ENCODE measurements around the gene TADA3. TPM values are rescaled to one million over a fixed set of nuclear protein-coding genes. Genes with fewer than 3 reads are reported as not detected.

Gene TADA3
- total and polyA plus RNA-seq, 12 donors = 38.5 to 59.6 (median 43.5) TPM

DNA sequence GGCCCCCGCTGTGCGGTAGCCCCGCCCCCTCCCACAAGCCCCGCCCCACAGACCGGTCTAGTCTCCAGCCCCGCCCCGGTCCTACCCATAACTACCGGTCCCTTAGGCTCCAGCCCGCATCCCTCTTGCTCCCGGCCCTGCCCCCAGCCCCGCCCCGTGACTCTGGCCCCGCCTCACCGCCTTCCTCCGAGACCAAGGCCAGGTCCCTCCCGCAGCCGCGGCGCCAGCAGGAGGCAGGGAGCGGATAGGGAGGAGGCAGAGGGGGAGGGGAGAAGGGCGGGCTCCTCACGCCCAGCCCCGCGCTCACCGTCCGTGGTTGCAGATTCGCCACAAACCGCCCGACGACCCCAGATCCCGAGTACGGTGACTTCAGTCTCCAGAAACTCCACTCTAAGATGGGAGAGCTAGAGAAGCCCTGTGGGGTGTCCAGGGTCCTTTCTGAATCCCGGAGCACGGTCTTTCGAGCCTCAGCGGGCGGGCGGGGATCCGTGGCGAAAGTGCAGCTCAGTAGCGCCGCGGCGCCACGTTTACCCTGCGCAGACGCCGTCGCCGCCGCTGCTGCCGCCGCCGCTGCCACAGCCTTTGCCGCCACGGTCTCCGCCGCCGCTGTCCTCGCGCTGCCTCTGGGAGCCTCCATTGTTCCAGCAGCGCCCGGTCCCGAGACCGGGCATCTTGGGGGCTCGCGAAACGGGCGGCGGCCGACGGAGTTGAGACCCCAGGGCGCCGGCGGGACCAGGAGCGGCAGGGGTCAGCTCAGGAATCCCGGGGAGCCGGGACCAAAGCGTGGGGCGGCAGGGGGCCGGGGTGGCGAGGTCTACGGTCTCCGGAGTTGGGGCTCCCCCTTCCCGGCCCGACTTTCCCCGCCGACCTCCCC lies 60.8 kb downstream of the TADA3 start, which contains the start of gene BRPF1:
TSS of gene BRPF1 (plus strand) at position 530 of the 874 bp plus-strand sequence. CDS start 2,406 bp downstream, outside the sequence.
- Histone ChIP-seq H3K27ac (peak within 1 kb of the TSS; percentile 93 to 100 (median 99)), H3K36me3 (peaks cover 0 to 28% (median 16%) of the 10 kb centered on the region in 9 donors), H3K27me3 (no peaks in the 10 kb centered on the region), H3K9me3 (no peaks in the 10 kb centered on the region), H3K4me1 (peaks cover 0 to 50% (median 22%) of the 10 kb centered on the region in 9 donors), H3K4me3 (peak within 1 kb of the TSS; percentile 91 to 100 (median 98))
- TF ChIP-seq, protein P1, sequence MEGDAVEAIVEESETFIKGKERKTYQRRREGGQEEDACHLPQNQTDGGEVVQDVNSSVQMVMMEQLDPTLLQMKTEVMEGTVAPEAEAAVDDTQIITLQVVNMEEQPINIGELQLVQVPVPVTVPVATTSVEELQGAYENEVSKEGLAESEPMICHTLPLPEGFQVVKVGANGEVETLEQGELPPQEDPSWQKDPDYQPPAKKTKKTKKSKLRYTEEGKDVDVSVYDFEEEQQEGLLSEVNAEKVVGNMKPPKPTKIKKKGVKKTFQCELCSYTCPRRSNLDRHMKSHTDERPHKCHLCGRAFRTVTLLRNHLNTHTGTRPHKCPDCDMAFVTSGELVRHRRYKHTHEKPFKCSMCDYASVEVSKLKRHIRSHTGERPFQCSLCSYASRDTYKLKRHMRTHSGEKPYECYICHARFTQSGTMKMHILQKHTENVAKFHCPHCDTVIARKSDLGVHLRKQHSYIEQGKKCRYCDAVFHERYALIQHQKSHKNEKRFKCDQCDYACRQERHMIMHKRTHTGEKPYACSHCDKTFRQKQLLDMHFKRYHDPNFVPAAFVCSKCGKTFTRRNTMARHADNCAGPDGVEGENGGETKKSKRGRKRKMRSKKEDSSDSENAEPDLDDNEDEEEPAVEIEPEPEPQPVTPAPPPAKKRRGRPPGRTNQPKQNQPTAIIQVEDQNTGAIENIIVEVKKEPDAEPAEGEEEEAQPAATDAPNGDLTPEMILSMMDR (IDR thresholded peaks at IDR 0.05) = peak in 3 of 9 donors; percentile 6 to 31 (median 24)
- peak; percentile 97 to 99 (median 99) for ATAC-seq
- 1% methylated on average over 88 of the region's 88 CpGs for WGBS, 2 donors
- intact Hi-C loops (cut with DNase I) = loop anchor here in 3 of 10 donors (1.0 to 5.0 kb wide), 6 partner anchors 17 to 229 kb away; partner anchors contain the start of genes ARPC4 (in 2 of the 3), OGG1 (in 2 of the 3), TADA3 (in 2 of the 3) and MTMR14 (in 1 of the 3)
- DNase-seq = peak; percentile 99 to 100

DNA sequence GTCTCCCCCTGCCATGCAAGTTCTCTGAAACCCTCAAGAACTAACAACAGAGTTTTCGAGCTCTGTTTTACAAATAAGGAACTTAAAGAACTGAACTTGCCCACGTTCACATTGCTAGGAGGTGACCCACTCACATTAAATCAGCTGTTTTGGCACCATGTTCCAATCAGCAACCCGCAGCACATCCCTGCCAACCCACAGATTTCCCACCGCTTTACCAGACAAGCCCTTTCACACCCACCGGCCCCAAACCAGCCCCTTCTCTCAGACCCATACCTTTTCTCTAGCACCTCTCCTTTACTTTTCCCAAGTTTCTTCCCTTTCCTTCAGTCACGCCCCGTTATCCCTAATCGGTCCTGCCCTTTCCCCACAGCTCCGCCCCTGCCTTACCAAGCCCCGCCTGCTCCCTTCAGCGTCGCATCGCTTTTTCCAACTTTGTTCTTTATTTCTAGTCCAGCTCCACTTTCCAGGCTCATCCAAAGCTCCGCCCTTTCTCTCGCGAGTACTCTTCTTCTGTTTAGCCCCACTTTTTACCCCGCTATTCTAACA lies 61.5 kb downstream of the TADA3 start:
- Histone ChIP-seq H3K27me3 (no peaks in the 10 kb centered on the region), H3K4me3 (peak overlapping the region in 9 of 10 donors; percentile 45 to 100 (median 99)), H3K27ac (peak overlapping the region in 9 of 10 donors; percentile 93 to 100 (median 99)), H3K4me1 (peaks cover 0 to 48% (median 22%) of the 10 kb centered on the region in 9 donors), H3K36me3 (peaks cover 0 to 21% (median 16%) of the 10 kb centered on the region in 9 donors), H3K9me3 (no peaks in the 10 kb centered on the region)
- TF ChIP-seq, protein P1 (IDR thresholded peaks at IDR 0.05) = no peak
- no peak for DNase-seq
- intact Hi-C loops (cut with DNase I) = loop anchor here in 3 of 10 donors (1.0 to 5.0 kb wide), 6 partner anchors 18 to 228 kb away; partner anchors contain the start of genes ARPC4 (in 2 of the 3), OGG1 (in 2 of the 3), TADA3 (in 2 of the 3) and MTMR14 (in 1 of the 3)
- peak; percentile 62 to 83 (median 78) for ATAC-seq
- WGBS, 2 donors = 2 to 3% methylated on average over 16 to 17 of the region's 17 CpGs

Other genes with a start within 250 kb of the TADA3 start
- gene LHFPL4, start 238.7 kb downstream of the TADA3 start, total RNA-seq = not detected
- gene LHFPL4, start 238.7 kb downstream of the TADA3 start, polyA plus RNA-seq = not detected
- 10 to 100 TPM; 28.9 to 49.6 (median 38.6) TPM for gene MTMR14, start 143.0 kb downstream of the TADA3 start, total RNA-seq
- 10 to 100 TPM; 24.2 to 48.4 TPM for gene MTMR14, start 143.0 kb downstream of the TADA3 start, polyA plus RNA-seq
- under 1 TPM in 1 of 10 donors, not detected in 9; 0.46 TPM for gene CPNE9, start 88.6 kb downstream of the TADA3 start, total RNA-seq
- not detected for gene CPNE9, start 88.6 kb downstream of the TADA3 start, polyA plus RNA-seq
- gene BRPF1, start 60.7 kb downstream of the TADA3 start, total RNA-seq = 10 to 100 TPM in 4 of 10 donors, 1 to 10 TPM in 6; 7.3 to 15.1 (median 9.1) TPM
- 1 to 10 TPM; 7.3 to 8.5 TPM for gene BRPF1, start 60.7 kb downstream of the TADA3 start, polyA plus RNA-seq
- gene OGG1, start 42.5 kb downstream of the TADA3 start, total RNA-seq = 10 to 100 TPM in 3 of 10 donors, 1 to 10 TPM in 7; 5.2 to 10.8 (median 8.0) TPM
- 10 to 100 TPM; 11.3 to 15.1 TPM for gene OGG1, start 42.5 kb downstream of the TADA3 start, polyA plus RNA-seq
- 10 to 100 TPM in 4 of 10 donors, 1 to 10 TPM in 6; 6.2 to 19.5 (median 8.3) TPM for gene CAMK1, start 22.5 kb downstream of the TADA3 start, total RNA-seq
- gene CAMK1, start 22.5 kb downstream of the TADA3 start, polyA plus RNA-seq = 10 to 100 TPM; 18.3 to 27.1 TPM
- 100 to 1,000 TPM in 1 of 10 donors, 10 to 100 TPM in 9; 40.6 to 111 (median 55.0) TPM for gene ARPC4, start 609 bp upstream of the TADA3 start, total RNA-seq
- gene ARPC4, start 609 bp upstream of the TADA3 start, polyA plus RNA-seq = 100 to 1,000 TPM in 1 of 2 donors, 10 to 100 TPM in 1; 27.9 to 104 TPM
- gene TTLL3, start 17.8 kb upstream of the TADA3 start, total RNA-seq = 10 to 100 TPM in 7 of 10 donors, 1 to 10 TPM in 3; 8.7 to 20.5 (median 13.7) TPM
- gene TTLL3, start 17.8 kb upstream of the TADA3 start, polyA plus RNA-seq = 10 to 100 TPM in 1 of 2 donors, 1 to 10 TPM in 1; 6.7 to 35.0 TPM
- gene RPUSD3, start 51.5 kb upstream of the TADA3 start, total RNA-seq = 10 to 100 TPM; 26.4 to 42.3 (median 29.4) TPM
- 10 to 100 TPM; 43.4 to 45.7 TPM for gene RPUSD3, start 51.5 kb upstream of the TADA3 start, polyA plus RNA-seq
- gene CIDEC, start 87.8 kb upstream of the TADA3 start, total RNA-seq = 10 to 100 TPM in 2 of 10 donors, 1 to 10 TPM in 5, under 1 TPM in 2, not detected in 1; 0.27 to 18.3 (median 4.4) TPM
- 10 to 100 TPM in 1 of 2 donors, 1 to 10 TPM in 1; 8.0 to 25.3 TPM for gene CIDEC, start 87.8 kb upstream of the TADA3 start, polyA plus RNA-seq
- gene JAGN1, start 98.1 kb upstream of the TADA3 start, total RNA-seq = 10 to 100 TPM; 13.8 to 25.0 (median 18.0) TPM
- gene JAGN1, start 98.1 kb upstream of the TADA3 start, polyA plus RNA-seq = 10 to 100 TPM; 23.2 to 69.3 TPM
- gene IL17RE, start 110.4 kb upstream of the TADA3 start, total RNA-seq = 1 to 10 TPM in 4 of 10 donors, under 1 TPM in 6; 0.16 to 2.3 (median 0.92) TPM
- 1 to 10 TPM; 1.3 to 1.6 TPM for gene IL17RE, start 110.4 kb upstream of the TADA3 start, polyA plus RNA-seq
- 10 to 100 TPM; 18.6 to 36.2 (median 27.9) TPM for gene IL17RC, start 124.6 kb upstream of the TADA3 start, total RNA-seq
- 10 to 100 TPM; 40.7 to 62.3 TPM for gene IL17RC, start 124.6 kb upstream of the TADA3 start, polyA plus RNA-seq
- gene CRELD1, start 141.4 kb upstream of the TADA3 start, total RNA-seq = 10 to 100 TPM; 49.5 to 76.5 (median 65.4) TPM
- 10 to 100 TPM; 58.0 to 92.1 TPM for gene CRELD1, start 141.4 kb upstream of the TADA3 start, polyA plus RNA-seq
- gene PRRT3, start 159.9 kb upstream of the TADA3 start, total RNA-seq = 1 to 10 TPM in 6 of 10 donors, under 1 TPM in 4; 0.45 to 2.0 (median 1.4) TPM
- gene PRRT3, start 159.9 kb upstream of the TADA3 start, polyA plus RNA-seq = under 1 TPM; 0.54 to 0.95 TPM
- 100 to 1,000 TPM in 3 of 10 donors, 10 to 100 TPM in 7; 57.7 to 130 (median 77.0) TPM for gene EMC3, start 194.4 kb upstream of the TADA3 start, total RNA-seq
- 100 to 1,000 TPM in 1 of 2 donors, 10 to 100 TPM in 1; 26.3 to 160 TPM for gene EMC3, start 194.4 kb upstream of the TADA3 start, polyA plus RNA-seq
- 1 to 10 TPM in 7 of 10 donors, under 1 TPM in 3; 0.55 to 3.2 (median 1.1) TPM for gene FANCD2, start 234.0 kb upstream of the TADA3 start, total RNA-seq
- gene FANCD2, start 234.0 kb upstream of the TADA3 start, polyA plus RNA-seq = 1 to 10 TPM in 1 of 2 donors, under 1 TPM in 1; 0.35 to 1.1 TPM